GM10266 (cell line): Measurements from ENCODE around the gene MAGI2.

Experiments
- DNase-seq: peaks from one replicate; pipeline ENCODE4 v3.0.0; 2012; ENCODE audit errors: extremely low spot score
- TF ChIP-seq, protein P1 (sequence below): IDR thresholded peaks from 2 replicates; pipeline ENCODE4 v1.5.1; 2012; ENCODE audit warnings: mild to moderate bottlenecking, low read depth; ENCODE audit not compliant: control insufficient read depth, insufficient read depth; ENCODE audit errors: missing control alignments

Gene MAGI2

DNA sequence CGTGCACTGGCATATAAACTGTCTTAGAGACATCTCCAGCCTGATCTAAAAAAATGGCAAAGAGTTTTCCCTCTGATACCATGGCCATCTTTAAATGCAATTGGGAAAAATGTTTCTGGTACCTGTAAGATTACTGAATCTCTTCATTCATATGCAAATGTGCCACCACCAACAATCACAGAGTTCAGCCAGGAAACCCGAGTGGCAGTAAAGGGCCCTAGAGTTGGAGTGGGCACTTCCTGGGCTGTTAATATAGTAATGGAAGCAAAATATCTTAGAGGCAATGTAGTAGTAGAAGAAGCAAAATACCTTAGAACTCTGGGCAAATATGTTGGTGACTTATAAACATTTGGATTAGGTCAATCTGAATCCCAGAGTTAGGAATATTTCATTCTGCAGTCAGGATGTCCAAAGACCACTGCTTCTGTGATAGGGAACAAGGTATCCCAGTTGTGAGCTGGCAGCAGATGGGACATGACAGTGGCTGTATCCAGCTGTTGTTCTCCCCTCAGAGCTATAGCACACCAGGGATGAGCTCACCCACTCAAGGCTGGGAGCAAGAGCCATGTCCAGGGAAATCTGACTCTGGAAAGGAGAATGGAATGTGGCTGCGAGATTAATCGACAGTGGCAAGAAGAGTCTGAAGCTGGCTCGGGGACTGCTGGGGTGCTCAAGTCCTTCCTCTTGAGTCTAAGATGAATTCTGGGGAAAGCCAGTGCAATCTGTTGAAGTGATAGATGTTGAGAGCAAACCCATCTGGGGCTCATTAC lies 1322.8 kb downstream of the MAGI2 start:
- TF ChIP-seq, protein P1, sequence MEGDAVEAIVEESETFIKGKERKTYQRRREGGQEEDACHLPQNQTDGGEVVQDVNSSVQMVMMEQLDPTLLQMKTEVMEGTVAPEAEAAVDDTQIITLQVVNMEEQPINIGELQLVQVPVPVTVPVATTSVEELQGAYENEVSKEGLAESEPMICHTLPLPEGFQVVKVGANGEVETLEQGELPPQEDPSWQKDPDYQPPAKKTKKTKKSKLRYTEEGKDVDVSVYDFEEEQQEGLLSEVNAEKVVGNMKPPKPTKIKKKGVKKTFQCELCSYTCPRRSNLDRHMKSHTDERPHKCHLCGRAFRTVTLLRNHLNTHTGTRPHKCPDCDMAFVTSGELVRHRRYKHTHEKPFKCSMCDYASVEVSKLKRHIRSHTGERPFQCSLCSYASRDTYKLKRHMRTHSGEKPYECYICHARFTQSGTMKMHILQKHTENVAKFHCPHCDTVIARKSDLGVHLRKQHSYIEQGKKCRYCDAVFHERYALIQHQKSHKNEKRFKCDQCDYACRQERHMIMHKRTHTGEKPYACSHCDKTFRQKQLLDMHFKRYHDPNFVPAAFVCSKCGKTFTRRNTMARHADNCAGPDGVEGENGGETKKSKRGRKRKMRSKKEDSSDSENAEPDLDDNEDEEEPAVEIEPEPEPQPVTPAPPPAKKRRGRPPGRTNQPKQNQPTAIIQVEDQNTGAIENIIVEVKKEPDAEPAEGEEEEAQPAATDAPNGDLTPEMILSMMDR: no peak
- DNase-seq: no peak

DNA sequence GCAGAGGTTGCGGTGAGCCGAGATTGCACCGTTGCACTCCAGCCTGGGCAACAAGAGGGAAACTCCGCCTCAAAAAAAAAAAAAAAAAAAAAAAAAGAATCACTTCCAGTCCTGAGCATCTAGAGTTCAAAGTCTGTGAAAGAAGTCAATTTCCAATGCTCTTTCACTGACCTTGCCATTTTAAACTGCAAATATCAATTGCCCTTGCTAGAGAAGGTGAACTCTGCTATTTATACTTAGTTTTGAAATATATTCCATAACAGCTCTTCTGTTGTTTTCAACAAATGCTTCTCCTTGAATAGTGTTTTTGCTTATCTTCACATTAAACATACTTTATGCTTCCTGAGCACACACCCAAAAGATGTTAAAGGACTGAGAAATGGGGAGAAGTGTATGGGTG lies 1323.6 kb downstream of the MAGI2 start:
- no peak for DNase-seq
- TF ChIP-seq, protein P1: no peak

DNA sequence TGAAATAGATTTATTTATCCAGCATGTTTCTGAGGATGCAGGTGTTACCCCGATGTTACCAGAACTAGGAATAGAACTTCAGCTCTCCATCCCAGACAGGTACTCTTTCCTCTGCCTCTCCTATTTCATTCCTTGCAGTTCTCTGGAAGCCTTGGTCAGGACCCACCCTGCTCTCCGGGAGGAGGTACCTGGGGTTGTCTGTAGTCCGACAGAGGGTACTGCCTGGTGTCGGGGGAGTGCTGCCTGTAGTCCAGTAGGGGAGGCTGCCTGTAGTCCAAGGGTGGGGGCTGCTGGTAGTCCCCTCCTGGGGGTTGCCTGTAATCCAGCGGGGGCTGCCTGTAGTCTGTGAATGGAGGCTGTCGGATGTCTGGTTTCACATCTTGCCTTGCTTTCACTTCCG lies 1326.5 kb downstream of the MAGI2 start:
- no peak for DNase-seq
- TF ChIP-seq, protein P1: no peak

DNA sequence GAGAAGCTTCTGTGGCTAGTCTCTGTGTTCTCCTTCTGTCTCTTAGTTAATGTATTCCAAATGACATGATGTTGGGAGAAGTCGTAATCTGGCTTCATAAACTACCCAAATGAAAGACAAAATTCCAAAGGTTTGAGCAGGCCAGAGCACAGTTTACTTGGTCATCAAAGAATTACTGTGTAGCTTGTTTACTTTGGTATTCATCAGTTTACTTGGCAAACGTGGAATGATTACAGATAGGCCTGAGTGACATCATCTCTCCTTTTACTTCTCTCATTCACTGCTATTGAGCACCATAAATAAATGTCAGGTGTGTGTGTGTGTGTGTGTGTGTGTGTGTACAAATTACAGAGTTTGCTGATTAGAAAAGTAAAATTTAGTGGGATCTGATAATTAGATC lies 1327.6 kb downstream of the MAGI2 start:
- DNase-seq: no peak
- TF ChIP-seq, protein P1: no peak

DNA sequence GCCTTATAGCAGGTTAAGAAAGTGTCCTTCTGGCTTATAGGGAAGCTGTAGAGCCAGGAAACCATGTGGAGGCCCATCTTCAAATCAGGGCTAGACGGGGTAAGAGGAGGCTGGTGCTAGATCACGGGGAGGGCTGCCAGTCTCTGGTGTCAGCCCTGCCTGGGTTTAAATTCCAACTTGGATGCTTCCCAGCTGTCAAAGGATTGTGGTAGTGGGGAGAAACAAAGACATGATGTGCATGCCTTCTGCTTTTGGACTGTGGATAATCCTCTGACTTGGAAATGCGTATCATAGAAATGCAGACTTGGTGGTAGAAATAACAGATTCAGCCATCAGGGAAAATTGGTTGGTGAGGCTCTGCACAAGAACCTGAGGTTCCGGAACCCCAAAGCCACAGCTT lies 1329.3 kb downstream of the MAGI2 start:
- TF ChIP-seq, protein P1: no peak
- DNase-seq: no peak

DNA sequence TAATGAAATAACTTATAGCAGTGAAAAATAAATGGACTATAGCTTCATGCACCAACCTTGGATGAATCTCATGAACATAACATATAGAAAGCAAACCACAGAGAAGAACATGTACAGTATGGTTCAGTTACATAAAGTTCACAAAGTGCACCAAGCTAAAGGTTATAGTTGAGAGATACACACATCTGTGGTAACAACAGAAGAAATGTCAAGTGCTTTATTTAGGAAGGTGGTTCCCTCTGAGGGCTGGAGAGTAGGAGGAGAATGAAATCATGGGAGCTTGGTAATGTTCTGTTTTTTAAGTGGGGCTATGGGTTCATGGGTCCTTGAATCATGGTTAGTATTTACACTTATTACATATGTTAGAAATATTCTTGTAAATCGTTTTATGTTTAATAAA lies 1331.6 kb downstream of the MAGI2 start:
- TF ChIP-seq, protein P1: no peak
- DNase-seq: no peak

DNA sequence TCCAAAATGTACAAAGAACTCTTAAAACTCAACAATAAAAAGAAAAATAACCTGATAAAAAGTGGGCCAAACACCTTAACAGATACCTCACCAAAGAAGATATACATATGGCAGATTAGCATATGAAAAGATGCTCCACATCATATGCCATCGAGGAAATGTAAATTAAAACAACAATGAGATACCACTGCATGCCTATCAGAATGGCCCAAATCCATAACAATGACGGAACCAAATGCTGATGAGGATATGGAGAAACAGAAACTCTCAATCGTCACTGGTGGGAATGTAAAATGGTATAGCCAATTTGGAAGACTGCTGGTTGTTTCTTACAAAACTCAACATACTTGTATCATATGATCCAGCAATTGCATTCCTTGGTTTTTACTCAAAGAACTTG lies 1335.0 kb downstream of the MAGI2 start:
- TF ChIP-seq, protein P1: no peak
- no peak for DNase-seq
